ENCODE measurements around the gene PGBD5. TPM values are rescaled to one million over a fixed set of nuclear protein-coding genes. Genes with fewer than 3 reads are reported as not detected.

Gene PGBD5
- total and polyA plus RNA-seq, 8 donors = 2.8 to 17.2 (median 10.4) TPM

GRCh38 chr1:230283678-230284077 lies 142.5 kb downstream of the PGBD5 start:
- TF ChIP-seq, protein P1, sequence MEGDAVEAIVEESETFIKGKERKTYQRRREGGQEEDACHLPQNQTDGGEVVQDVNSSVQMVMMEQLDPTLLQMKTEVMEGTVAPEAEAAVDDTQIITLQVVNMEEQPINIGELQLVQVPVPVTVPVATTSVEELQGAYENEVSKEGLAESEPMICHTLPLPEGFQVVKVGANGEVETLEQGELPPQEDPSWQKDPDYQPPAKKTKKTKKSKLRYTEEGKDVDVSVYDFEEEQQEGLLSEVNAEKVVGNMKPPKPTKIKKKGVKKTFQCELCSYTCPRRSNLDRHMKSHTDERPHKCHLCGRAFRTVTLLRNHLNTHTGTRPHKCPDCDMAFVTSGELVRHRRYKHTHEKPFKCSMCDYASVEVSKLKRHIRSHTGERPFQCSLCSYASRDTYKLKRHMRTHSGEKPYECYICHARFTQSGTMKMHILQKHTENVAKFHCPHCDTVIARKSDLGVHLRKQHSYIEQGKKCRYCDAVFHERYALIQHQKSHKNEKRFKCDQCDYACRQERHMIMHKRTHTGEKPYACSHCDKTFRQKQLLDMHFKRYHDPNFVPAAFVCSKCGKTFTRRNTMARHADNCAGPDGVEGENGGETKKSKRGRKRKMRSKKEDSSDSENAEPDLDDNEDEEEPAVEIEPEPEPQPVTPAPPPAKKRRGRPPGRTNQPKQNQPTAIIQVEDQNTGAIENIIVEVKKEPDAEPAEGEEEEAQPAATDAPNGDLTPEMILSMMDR (IDR thresholded peaks at IDR 0.05) = no peak
- Histone ChIP-seq H3K27me3 (no peaks in the 10 kb centered on the region), H3K4me3 (no peak overlapping the region), H3K9me3 (no peaks in the 10 kb centered on the region), H3K36me3 (peaks cover 0 to 15% (median 0%) of the 10 kb centered on the region in 3 donors), H3K4me1 (peaks cover 13 to 25% (median 15%) of the 10 kb centered on the region in 3 donors), H3K27ac (no peak overlapping the region)
- intact Hi-C loops (cut with DNase I) = no loop called here
- DNase-seq (peak in 1 of 6 donors; percentile 31), FAIRE-seq (no peak), ATAC-seq (no peak)
- WGBS, 2 donors = 90% methylated on average over 12 of the region's 12 CpGs

GRCh38 chr1:230282157-230282556 lies 144.0 kb downstream of the PGBD5 start:
- peaks cover 0 to 18% (median 0%) of the 10 kb centered on the region in 3 donors for H3K36me3 ChIP-seq
- no peaks in the 10 kb centered on the region for H3K9me3 ChIP-seq
- WGBS, 2 donors = 10 to 20% methylated on average over 3 of the region's 3 CpGs
- H3K4me1 ChIP-seq = peaks cover 13 to 25% (median 15%) of the 10 kb centered on the region in 3 donors
- peak overlapping the region in 2 of 4 donors; percentile 71 for H3K27ac ChIP-seq
- ATAC-seq (peak in 2 of 4 donors; percentile 40 to 48), FAIRE-seq (no peak), DNase-seq (peak in 2 of 6 donors; percentile 25 to 65)
- intact Hi-C loops (cut with DNase I) = no loop called here
- H3K4me3 ChIP-seq = no peak overlapping the region
- no peaks in the 10 kb centered on the region for H3K27me3 ChIP-seq
- TF ChIP-seq, protein P1 (IDR thresholded peaks at IDR 0.05) = no peak

- TF ChIP-seq, protein P1 (IDR thresholded peaks at IDR 0.05) = no peak
Observed at GRCh38 chr1:230281556-230281955, 144.6 kb downstream of the PGBD5 start.

GRCh38 chr1:230280906-230281413 lies 145.2 kb downstream of the PGBD5 start:
- no peaks in the 10 kb centered on the region for H3K9me3 ChIP-seq
- H3K36me3 ChIP-seq = peaks cover 0 to 29% (median 0%) of the 10 kb centered on the region in 3 donors
- no peak overlapping the region for H3K4me3 ChIP-seq
- no peaks in the 10 kb centered on the region for H3K27me3 ChIP-seq
- peak overlapping the region; percentile 12 to 71 (median 56) for H3K27ac ChIP-seq
- H3K4me1 ChIP-seq = peaks cover 13 to 25% (median 15%) of the 10 kb centered on the region in 3 donors
- peak; percentile 83 to 90 (median 88) for ATAC-seq
- 38 to 47% methylated on average over 22 to 23 of the region's 23 CpGs for WGBS, 2 donors
- TF ChIP-seq, protein P1 (IDR thresholded peaks at IDR 0.05) = no peak
- FAIRE-seq = no peak
- peak; percentile 76 to 92 (median 84) for DNase-seq
- intact Hi-C loops (cut with DNase I) = no loop called here

More at GRCh38 chr1:230281556-230281955, 144.6 kb downstream of the PGBD5 start:
- Histone ChIP-seq H3K4me1 (peaks cover 13 to 25% (median 15%) of the 10 kb centered on the region in 3 donors), H3K9me3 (no peaks in the 10 kb centered on the region), H3K4me3 (no peak overlapping the region), H3K27ac (peak overlapping the region in 3 of 4 donors; percentile 12 to 71 (median 71)), H3K36me3 (peaks cover 0 to 24% (median 0%) of the 10 kb centered on the region in 3 donors), H3K27me3 (no peaks in the 10 kb centered on the region)
- ATAC-seq (peak in 2 of 4 donors; percentile 8 to 9), FAIRE-seq (no peak), DNase-seq (peak in 2 of 6 donors; percentile 56 to 67)
- intact Hi-C loops (cut with DNase I) = no loop called here
- WGBS, 2 donors = 45 to 57% methylated on average over 17 of the region's 17 CpGs

All from pancreas (tissue), 10 donors.